Esophagus (tissue), 2 donors: ENCODE data around the gene DYDC2. TPM values are rescaled to one million over a fixed set of nuclear protein-coding genes. Genes with fewer than 3 reads are reported as not detected.
A peak's percentile ranks its signal among the peaks of the same experiment; 100 is the strongest.

Experiments used
- H3K27ac ChIP-seq, 2 donors: one replicate each; pipeline ENCODE4 v1.5.1; 2013; ENCODE audit warnings: low read depth in 2 of 2, mild to moderate bottlenecking in 2 of 2, inconsistent platforms in 1 of 2, low read length in 1 of 2, moderate library complexity in 1 of 2
- H3K27me3 ChIP-seq, 2 donors: one replicate each; pipeline ENCODE4 v1.6.1; 2013; ENCODE audit warnings: low read length in 2 of 2, control low read depth in 1 of 2, mild to moderate bottlenecking in 1 of 2; ENCODE audit not compliant: insufficient read depth in 2 of 2, control insufficient read depth in 1 of 2
- H3K36me3 ChIP-seq, 2 donors: one replicate each; pipeline ENCODE4 v1.6.1; 2013; ENCODE audit warnings: low read length in 1 of 2; ENCODE audit not compliant: control insufficient read depth in 2 of 2, insufficient read depth in 2 of 2
- H3K4me1 ChIP-seq, 2 donors: one replicate each; pipeline ENCODE4 v1.6.1; 2013; ENCODE audit warnings: low read length in 1 of 2; ENCODE audit not compliant: control insufficient read depth in 2 of 2, insufficient read depth in 2 of 2
- H3K4me3 ChIP-seq, 2 donors: one replicate each; pipeline ENCODE4 v1.5.1; 2013; ENCODE audit warnings: low read length in 2 of 2, mild to moderate bottlenecking in 2 of 2, low read depth in 1 of 2, moderate library complexity in 1 of 2
- H3K9me3 ChIP-seq, 2 donors: one replicate each; pipeline ENCODE4 v1.6.1; 2013; ENCODE audit warnings: mild to moderate bottlenecking in 2 of 2, low read depth in 1 of 2, low read length in 1 of 2, moderate library complexity in 1 of 2; ENCODE audit not compliant: control insufficient read depth in 2 of 2, insufficient read depth in 1 of 2
- WGBS, 2 donors: extraction: QIAGEN DNeasy Blood & Tissue Kit; methylation state at CpG; one replicate each; pipeline ENCODE4 v1.1.7; 2013; 5-methylcytosine and 5-hydroxymethylcytosine counted together
- polyA plus RNA-seq, 2 donors: library from polyadenylated mRNA; stranded (reverse); fragments of 200-250 nt; gene quantifications; one replicate each; pipeline ENCODE4 v1.2.3, GENCODE V29; 2013
- donor health status: healthy with polysubstance abuse.
- donor health status: Bipolar disorder and iron deficiency.

The DYDC2 gene
- polyA plus RNA-seq, 2 donors: 0.34 to 0.77 TPM

GRCh38 chr10:80323311-80323710 lies 33.3 kb upstream of the DYDC2 start:
- Histone ChIP-seq H3K36me3 (no peaks in the 10 kb centered on the region), H3K4me3 (no peak overlapping the region), H3K27me3 (no peaks in the 10 kb centered on the region), H3K27ac (no peak overlapping the region), H3K9me3 (no peaks in the 10 kb centered on the region), H3K4me1 (no peaks in the 10 kb centered on the region)
- 62 to 65% methylated on average over 3 of the region's 3 CpGs for WGBS, 2 donors

GRCh38 chr10:80324086-80324485 lies 32.5 kb upstream of the DYDC2 start:
- Histone ChIP-seq H3K27me3 (no peaks in the 10 kb centered on the region), H3K36me3 (no peaks in the 10 kb centered on the region), H3K4me3 (no peak overlapping the region), H3K9me3 (no peaks in the 10 kb centered on the region), H3K4me1 (no peaks in the 10 kb centered on the region), H3K27ac (no peak overlapping the region)
- WGBS, 2 donors: 43 to 56% methylated on average over 1 of the region's 1 CpG

- Histone ChIP-seq H3K27ac (no peak overlapping the region), H3K27me3 (no peaks in the 10 kb centered on the region), H3K36me3 (no peaks in the 10 kb centered on the region), H3K9me3 (no peaks in the 10 kb centered on the region), H3K4me1 (no peaks in the 10 kb centered on the region), H3K4me3 (no peak overlapping the region)
- 61 to 73% methylated on average over 6 of the region's 6 CpGs for WGBS, 2 donors
Measured at GRCh38 chr10:80324891-80325364, 31.7 kb upstream of the DYDC2 start.

- H3K27ac ChIP-seq: no peak overlapping the region
- H3K36me3 ChIP-seq: no peaks in the 10 kb centered on the region
- H3K4me3 ChIP-seq: no peak overlapping the region
- no peaks in the 10 kb centered on the region for H3K9me3 ChIP-seq
- H3K4me1 ChIP-seq: no peaks in the 10 kb centered on the region
- H3K27me3 ChIP-seq: no peaks in the 10 kb centered on the region
- WGBS, 2 donors: 90 to 97% methylated on average over 1 of the region's 1 CpG
Measured at GRCh38 chr10:80333983-80334382, 22.6 kb upstream of the DYDC2 start.

- H3K27me3 ChIP-seq: peaks cover 0 to 3% of the 10 kb centered on the region in 2 donors
- no peak overlapping the region for H3K27ac ChIP-seq
- H3K36me3 ChIP-seq: no peaks in the 10 kb centered on the region
- no peaks in the 10 kb centered on the region for H3K9me3 ChIP-seq
- H3K4me1 ChIP-seq: no peaks in the 10 kb centered on the region
- WGBS, 2 donors: 71 to 80% methylated on average over 1 of the region's 1 CpG
- no peak overlapping the region for H3K4me3 ChIP-seq
Measured at GRCh38 chr10:80344276-80344675, 12.3 kb upstream of the DYDC2 start.

GRCh38 chr10:80344912-80345311 lies 11.7 kb upstream of the DYDC2 start:
- Histone ChIP-seq H3K27me3 (peaks cover 0 to 3% of the 10 kb centered on the region in 2 donors), H3K27ac (no peak overlapping the region), H3K36me3 (no peaks in the 10 kb centered on the region), H3K9me3 (no peaks in the 10 kb centered on the region), H3K4me1 (no peaks in the 10 kb centered on the region), H3K4me3 (no peak overlapping the region)
- 44 to 60% methylated on average over 2 of the region's 2 CpGs for WGBS, 2 donors

- 79% methylated on average over 3 of the region's 3 CpGs for WGBS, 2 donors
- H3K4me3 ChIP-seq: no peak overlapping the region
- H3K9me3 ChIP-seq: no peaks in the 10 kb centered on the region
- H3K36me3 ChIP-seq: no peaks in the 10 kb centered on the region
- no peaks in the 10 kb centered on the region for H3K4me1 ChIP-seq
- H3K27ac ChIP-seq: no peak overlapping the region
- no peaks in the 10 kb centered on the region for H3K27me3 ChIP-seq
Measured at GRCh38 chr10:80350251-80350650, 6.3 kb upstream of the DYDC2 start.

GRCh38 chr10:80351220-80351619 lies 5.4 kb upstream of the DYDC2 start:
- Histone ChIP-seq H3K27ac (no peak overlapping the region), H3K36me3 (no peaks in the 10 kb centered on the region), H3K27me3 (no peaks in the 10 kb centered on the region), H3K9me3 (no peaks in the 10 kb centered on the region), H3K4me3 (no peak overlapping the region), H3K4me1 (peaks cover 0 to 1% of the 10 kb centered on the region in 2 donors)
- 91 to 94% methylated on average over 3 of the region's 3 CpGs for WGBS, 2 donors

GRCh38 chr10:80356989-80357850 lies 639 bp downstream of the DYDC2 start:
- no peak overlapping the region for H3K27ac ChIP-seq
- peak overlapping the region; percentile 36 to 37 for H3K4me3 ChIP-seq
- H3K36me3 ChIP-seq: no peaks in the 10 kb centered on the region
- H3K27me3 ChIP-seq: no peaks in the 10 kb centered on the region
- H3K4me1 ChIP-seq: peaks cover 6 to 13% of the 10 kb centered on the region in 2 donors
- H3K9me3 ChIP-seq: peaks cover 0 to 3% of the 10 kb centered on the region in 2 donors
- 9% methylated on average over 46 to 50 of the region's 50 CpGs for WGBS, 2 donors

GRCh38 chr10:80357851-80358125 lies 1.2 kb downstream of the DYDC2 start:
- Histone ChIP-seq H3K9me3 (peaks cover 0 to 3% of the 10 kb centered on the region in 2 donors), H3K27ac (no peak overlapping the region), H3K4me3 (no peak overlapping the region), H3K27me3 (no peaks in the 10 kb centered on the region), H3K4me1 (peaks cover 6 to 13% of the 10 kb centered on the region in 2 donors), H3K36me3 (no peaks in the 10 kb centered on the region)
- 81 to 82% methylated on average over 5 of the region's 5 CpGs for WGBS, 2 donors
